HG03469 (cell line): Measurements from ENCODE around the gene CDK18.

Source experiments
- ATAC-seq: cut with Tn5 transposase; IDR thresholded peaks from one replicate; pipeline ENCODE4 v1.9.1; 2021; ENCODE audit warnings: mild to moderate bottlenecking, moderate library complexity, moderate number of reproducible peaks; ENCODE audit not compliant: unreplicated experiment

Gene CDK18

DNA sequence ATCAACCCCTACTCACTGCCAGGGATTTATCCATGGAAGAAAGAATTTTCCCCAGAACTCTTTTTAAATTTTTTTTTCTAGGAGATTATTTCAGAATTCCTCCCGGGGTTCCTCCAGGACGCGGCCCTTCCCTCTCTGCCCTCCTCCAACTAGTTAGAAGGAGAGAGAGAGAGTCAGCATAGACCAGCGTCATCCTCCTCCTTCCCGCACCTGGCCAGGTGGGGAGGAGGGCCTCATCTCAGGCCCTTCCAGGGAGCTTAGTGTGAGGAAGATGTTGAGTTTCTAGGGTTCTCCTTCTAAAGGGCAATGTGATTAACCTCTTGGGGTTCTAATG is 63.6 kb downstream of the CDK18 start:
- no peak for ATAC-seq

- no peak for ATAC-seq
These were observed 64.2 kb downstream of the CDK18 start for GRCh38 chr1:205568469-205569361.

- ATAC-seq: no peak
These were observed 65.1 kb downstream of the CDK18 start for GRCh38 chr1:205569411-205570172.

DNA sequence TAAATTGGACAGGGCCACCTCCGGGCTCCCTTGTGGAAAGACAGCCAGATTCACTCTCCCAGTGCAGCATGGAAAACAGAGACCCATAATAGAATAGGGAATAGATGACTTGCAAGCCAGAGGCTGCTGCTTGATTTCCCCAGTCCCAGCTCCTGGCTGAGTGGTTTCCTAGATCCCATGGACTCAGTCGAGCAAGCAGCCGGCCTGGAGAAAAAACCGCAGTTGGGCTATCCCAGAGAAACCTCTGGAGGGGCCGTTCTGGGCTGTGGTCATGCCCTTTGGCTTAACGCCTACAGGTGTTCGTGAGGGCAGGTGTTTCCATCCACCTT is 65.7 kb downstream of the CDK18 start:
- no peak for ATAC-seq

DNA sequence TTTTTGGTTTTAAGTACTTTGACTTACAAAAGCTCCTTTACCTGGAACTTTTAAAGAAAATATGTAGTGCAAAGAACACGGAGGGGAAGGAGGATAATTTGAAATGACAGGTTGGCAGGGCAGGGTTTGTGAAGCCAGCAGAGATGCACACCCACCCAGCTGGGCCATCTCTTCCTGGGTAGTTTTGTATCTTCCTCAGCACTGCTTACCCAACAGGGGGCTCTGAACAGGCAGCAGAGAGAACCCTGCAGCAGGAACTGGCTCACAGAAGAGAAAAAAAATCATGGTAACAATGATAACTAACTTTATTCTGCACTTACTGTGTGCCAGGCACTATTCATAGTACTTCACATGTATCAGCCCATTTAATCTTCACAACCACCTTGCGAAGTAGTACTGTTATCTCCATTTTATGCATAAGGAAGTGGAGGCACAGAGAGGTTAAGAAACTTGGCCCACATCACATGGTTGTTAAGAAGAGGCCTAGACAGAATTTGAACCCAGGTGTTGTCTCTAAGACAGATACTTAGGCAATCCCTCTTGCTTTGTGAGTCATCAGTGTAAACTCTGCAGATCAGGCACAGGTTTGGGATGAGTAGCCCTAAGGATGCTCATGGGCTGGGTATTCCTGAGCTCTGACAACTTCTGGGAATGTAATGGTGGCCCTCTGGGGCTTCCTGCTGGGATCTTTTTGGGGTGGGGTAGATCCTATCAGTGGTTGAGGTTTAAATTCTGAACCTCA is 66.5 kb downstream of the CDK18 start:
- no peak for ATAC-seq

DNA sequence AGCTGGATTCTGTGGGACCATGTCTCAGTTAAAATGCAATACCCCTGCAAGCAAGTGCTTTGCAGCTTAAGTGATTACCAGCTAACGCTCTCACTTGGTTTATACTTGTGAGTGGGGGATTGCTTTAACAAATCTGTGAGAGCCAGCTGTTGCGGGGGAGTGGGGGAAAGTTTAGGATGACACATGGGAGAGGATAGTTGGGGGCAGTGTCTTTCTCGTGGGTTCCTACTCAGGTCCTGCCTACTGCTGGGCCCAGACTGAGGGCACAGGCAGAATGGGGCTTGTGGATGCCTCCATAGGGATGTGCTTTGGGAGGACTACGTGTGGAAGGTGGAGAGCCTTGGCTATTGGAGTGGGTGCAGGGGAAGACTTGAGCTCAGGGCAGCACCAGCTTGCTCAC is 67.3 kb downstream of the CDK18 start:
- ATAC-seq: no peak

- no peak for ATAC-seq
These were observed 68.0 kb downstream of the CDK18 start for GRCh38 chr1:205572421-205572820.

DNA sequence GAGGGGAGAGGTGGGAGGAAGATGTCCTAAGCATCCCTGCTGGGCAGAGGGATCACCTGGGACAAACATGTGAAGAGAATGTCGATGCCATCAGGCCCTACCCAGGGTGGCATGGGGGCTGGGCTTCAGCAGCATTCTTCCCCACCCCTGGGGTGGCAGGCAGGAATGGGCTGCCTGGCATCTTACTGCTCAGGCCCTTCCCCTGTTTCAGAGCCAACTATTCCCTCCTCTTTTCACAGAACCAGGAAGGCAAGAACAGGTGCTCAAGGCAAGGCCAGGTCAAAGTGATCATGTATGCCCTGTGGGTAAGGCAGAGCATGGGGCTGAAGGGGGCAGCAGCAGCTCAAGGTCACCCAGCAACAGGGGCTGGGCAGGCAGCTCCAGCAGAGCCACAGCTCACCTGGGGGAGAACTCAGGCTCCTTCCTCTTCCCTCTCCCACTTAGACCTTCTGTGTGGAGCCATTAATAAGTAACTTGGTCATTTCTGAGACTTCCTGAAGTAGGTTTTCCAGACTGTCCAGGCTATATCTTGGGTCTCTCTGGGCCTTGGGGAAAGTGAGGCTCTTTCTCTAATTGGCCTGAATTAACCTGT is 70.9 kb downstream of the CDK18 start:
- ATAC-seq: no peak

DNA sequence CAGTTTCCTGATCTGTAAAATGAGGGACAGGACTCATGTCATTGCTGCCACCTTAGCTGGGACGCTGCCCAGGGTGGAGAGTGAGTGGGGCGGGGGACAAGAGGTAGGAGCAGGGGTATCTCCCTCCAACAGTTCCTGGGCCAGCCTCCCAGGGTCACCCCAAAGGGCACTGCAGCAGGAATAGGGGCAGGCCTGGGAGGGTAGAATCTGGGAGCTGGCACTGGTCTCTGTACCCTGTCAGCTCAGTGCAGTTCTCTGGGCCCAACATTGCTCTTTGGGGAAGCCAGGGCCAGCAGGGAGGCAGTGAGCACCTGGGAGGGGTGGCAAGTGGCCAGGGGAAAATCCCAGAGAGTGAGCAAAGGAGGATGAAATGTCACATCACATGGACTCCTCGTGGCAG is 71.5 kb downstream of the CDK18 start:
- ATAC-seq: no peak

- ATAC-seq: no peak
These were observed 72.6 kb downstream of the CDK18 start for GRCh38 chr1:205576805-205577761.

- no peak for ATAC-seq
These were observed 73.6 kb downstream of the CDK18 start for GRCh38 chr1:205577874-205578658.

GRCh38 chr1:205578780-205579571 is 74.5 kb downstream of the CDK18 start:
- ATAC-seq: no peak

DNA sequence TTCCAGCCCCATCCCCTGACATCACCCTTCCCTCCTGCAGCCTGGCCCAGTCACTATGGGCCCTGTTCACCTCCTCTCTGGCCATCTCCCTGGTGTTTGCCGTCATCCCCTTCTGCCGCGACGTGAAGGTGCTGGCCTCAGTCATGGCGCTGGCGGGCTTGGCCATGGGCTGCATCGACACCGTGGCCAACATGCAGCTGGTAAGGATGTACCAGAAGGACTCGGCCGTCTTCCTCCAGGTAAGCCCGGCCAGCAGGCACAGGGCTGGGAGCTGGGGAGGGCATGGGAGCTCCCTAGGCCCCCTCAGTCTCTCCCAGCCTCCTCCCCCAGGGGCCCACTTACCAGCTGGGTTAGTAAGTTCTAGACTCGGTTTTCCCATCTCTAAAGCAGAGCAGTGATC is 75.2 kb downstream of the CDK18 start:
- no peak for ATAC-seq

DNA sequence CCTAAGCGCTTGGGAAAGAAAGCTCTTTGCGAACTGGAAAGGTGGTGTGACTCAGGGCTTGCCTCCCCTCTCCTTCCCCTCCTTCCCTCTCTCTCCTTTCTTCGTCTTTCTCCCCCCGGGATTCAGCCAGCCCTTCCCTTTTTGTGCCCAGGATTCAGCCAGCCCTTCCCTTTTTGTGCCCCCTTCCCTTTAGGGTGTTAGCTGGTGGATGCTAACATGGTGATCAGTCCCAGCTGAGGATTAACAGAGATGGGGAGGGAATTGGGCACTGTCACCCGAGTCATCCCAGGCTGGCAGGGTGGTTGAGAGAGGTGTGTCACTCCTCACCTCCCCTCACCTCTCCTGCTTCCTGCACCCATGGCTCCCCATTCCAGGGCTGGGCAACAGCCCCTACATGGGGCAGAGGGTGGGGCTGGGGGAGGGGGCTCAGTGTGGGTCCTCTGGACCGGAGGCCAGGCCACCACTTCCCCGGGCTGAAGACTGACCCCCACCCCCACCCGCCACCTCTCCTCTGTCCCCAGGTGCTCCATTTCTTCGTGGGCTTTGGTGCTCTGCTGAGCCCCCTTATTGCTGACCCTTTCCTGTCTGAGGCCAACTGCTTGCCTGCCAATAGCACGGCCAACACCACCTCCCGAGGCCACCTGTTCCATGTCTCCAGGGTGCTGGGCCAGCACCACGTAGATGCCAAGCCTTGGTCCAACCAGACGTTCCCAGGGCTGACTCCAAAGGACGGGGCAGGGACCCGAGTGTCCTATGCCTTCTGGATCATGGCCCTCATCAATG is 75.9 kb downstream of the CDK18 start:
- ATAC-seq: no peak

GRCh38 chr1:205580923-205581180 is 76.4 kb downstream of the CDK18 start:
- no peak for ATAC-seq

DNA sequence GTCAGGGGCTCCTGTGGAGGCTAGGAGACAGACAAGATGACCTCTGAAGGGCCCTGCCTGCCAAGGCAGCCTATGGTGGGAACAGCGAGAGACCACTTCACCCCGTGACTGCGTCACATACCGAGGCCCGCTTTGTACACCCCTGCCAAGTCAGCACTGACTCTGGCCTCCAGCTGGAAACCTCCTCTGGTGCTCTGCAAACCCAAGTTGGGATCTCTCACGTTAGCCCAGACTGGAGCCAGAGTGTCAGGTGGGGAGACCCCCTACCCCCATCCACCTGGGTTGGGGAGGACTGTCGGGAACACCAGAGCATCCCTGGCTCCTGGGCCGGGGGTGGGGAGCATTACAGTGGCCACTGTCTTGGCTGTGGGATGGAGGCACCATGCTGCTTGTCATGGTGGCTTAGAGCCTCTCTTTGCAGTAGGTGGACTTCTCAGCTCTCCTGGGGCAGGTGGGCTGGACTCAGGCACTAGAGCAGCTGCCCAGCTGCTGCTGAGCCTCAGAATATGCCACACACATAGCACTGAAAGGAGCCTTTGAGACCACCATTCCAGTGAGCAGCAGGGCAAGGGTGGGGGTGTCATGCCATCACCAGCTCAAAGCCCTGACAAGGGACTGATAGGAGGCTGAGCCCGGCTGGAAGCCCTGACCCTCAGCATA is 77.0 kb downstream of the CDK18 start:
- ATAC-seq: no peak

DNA sequence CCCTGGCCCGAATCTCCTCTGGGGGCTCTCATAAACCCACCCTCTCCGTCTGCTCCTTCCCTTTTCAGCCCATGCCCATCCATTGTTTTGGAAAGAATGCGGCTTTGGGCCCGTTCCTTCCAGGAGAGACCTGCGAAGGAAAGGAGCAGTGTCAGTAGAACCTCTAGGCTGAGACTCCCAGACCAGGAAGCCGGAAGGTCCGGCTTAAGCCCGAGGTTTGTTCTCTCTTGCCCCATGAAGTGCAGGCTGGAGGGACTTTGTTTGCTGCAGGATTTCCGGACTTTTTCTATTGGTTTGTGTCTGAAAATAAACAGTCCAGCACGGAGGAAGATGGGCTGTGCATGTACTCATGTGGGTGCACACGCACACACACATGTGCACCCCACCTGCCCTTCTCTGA is 77.6 kb downstream of the CDK18 start:
- no peak for ATAC-seq
